Rectal smooth muscle tissue (tissue), 1 donor: ENCODE measurements around the gene HSD3B7.
"Not testable (repeated sequence)": the region's sequence is repeated elsewhere in the genome, so short reads cannot be mapped to it uniquely, and the experiment has no call there.

Experiments
- H3K27ac ChIP-seq: one replicate; pipeline ENCODE4 v1.7.0; 2013; ENCODE audit warnings: low read depth, low read length, inconsistent platforms
- H3K27me3 ChIP-seq: one replicate; pipeline ENCODE4 v1.7.0; 2013; ENCODE audit warnings: low read length; ENCODE audit not compliant: control insufficient read depth, insufficient read depth
- H3K36me3 ChIP-seq: one replicate; pipeline ENCODE4 v1.7.0; 2013; ENCODE audit warnings: low read length; ENCODE audit not compliant: control insufficient read depth, insufficient read depth
- H3K4me1 ChIP-seq: one replicate; pipeline ENCODE4 v1.7.0; 2013; ENCODE audit warnings: low read length; ENCODE audit not compliant: control insufficient read depth, insufficient read depth
- H3K4me3 ChIP-seq: one replicate; pipeline ENCODE4 v1.7.0; 2013; ENCODE audit warnings: low read length
- H3K9ac ChIP-seq: one replicate; pipeline ENCODE4 v1.7.0; 2013; ENCODE audit warnings: low read length

Gene HSD3B7

GRCh38 chr16:31010585-31011325 lies 25.7 kb downstream of the HSD3B7 start, which contains the start of gene STX1B:
STX1B (minus strand) TSS chr16:31010638; CDS start chr16:31010396, 242 bp downstream.
- Histone ChIP-seq H3K27me3 (peaks cover 30% of the 10 kb centered on the region), H3K4me3 (no peak within 1 kb of the TSS), H3K9ac (no peak within 1 kb of the TSS)

DNA sequence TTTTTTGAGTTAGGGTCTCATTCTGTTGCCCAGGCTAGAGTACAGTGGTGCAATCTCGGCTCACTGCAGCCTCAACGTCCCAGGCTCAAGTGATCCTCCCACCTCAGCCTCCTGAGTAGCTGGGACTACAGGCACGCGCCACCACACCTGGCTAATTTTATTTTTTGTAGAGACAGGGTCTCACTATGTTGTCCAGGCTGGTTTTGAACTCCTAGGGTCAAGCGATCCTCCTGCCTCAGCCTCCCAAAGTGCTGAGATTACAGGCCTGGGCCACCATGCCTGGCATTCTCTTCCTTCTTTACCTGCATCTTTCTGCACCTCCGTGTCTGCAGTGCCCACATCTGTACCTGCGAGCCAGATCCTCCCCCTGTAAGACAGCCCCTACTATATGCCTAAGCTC lies 26.8 kb downstream of the HSD3B7 start:
- not testable (repeated sequence) for H3K27ac ChIP-seq, H3K36me3 ChIP-seq, H3K9ac ChIP-seq, H3K4me3 ChIP-seq, H3K4me1 ChIP-seq
- peaks cover 30% of the 10 kb centered on the region for H3K27me3 ChIP-seq

More at GRCh38 chr16:31010585-31011325, 25.7 kb downstream of the HSD3B7 start, which contains the start of gene STX1B:
- Histone ChIP-seq H3K36me3 (no peaks in the 10 kb centered on the region), H3K27ac (no peak within 1 kb of the TSS), H3K4me1 (no peaks in the 10 kb centered on the region)

DNA sequence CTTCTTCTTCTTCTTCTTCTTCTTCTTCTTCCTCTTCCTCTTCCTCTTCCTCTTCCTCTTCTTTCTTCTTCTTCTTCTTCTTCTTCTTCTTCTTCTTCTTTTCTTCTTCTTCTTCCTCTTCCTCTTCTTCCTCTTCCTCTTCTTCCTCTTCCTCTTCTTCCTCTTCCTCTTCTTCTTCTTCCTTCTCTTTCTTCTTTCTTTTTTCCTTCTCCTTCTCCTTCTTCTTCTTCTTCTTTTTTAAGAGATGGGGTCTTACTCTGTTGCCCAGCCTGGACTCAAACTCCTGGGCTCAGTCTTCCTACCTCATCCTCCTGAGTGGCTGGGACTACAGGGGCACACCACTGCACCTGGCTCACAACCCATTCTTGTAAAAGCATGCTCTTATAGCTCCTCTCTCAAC lies 28.3 kb downstream of the HSD3B7 start:
- not testable (repeated sequence) for H3K9ac ChIP-seq, H3K27ac ChIP-seq, H3K4me1 ChIP-seq, H3K4me3 ChIP-seq, H3K36me3 ChIP-seq
- H3K27me3 ChIP-seq: peaks cover 23% of the 10 kb centered on the region

DNA sequence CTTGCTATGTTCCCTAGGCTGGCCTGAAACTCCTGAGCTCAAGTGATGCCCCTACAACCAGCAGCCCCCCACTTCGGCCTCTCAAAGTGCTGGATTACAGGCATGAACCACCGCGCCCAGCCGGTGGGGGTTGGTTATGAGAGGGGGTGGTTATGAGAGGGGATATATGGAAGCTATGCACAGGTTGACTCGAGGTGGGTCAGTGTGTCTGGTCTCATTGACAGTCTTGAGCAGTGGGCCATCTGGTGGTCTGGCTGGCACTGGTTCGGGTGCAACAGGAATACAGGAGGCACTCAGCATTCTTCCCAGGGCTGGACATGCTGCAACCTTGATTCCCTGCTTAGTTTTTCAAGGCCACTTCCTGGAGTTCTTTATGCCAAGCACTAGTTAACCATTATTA lies 31.0 kb downstream of the HSD3B7 start:
- peaks cover 16% of the 10 kb centered on the region for H3K27me3 ChIP-seq
- H3K9ac ChIP-seq: no peak overlapping the region
- H3K27ac ChIP-seq: no peak overlapping the region
- no peaks in the 10 kb centered on the region for H3K36me3 ChIP-seq
- no peak overlapping the region for H3K4me3 ChIP-seq
- H3K4me1 ChIP-seq: no peaks in the 10 kb centered on the region

DNA sequence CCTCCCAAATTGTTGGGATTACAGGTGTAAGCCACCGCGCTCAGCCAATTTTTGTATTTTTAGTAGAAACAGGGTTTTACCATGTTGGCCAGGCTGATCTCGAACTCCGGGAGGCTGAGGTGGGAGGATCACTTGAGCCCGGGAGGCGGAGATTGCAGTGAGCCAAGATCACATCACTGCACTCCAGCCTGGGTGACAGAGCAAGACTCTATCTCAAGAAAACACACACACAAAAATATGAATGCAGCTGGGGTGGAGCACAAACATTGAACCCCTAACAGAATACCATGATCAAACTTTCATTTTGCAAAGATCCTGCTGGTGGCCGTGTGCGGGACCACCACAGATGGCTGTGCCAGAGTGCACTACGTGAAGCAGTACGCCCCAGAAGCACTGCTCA lies 32.7 kb downstream of the HSD3B7 start:
- H3K27me3 ChIP-seq, H3K36me3 ChIP-seq, H3K9ac ChIP-seq, H3K4me1 ChIP-seq, H3K27ac ChIP-seq, H3K4me3 ChIP-seq: not testable (repeated sequence)

- Histone ChIP-seq H3K36me3 (no peaks in the 10 kb centered on the region), H3K27ac (no peak overlapping the region), H3K9ac (no peak overlapping the region), H3K4me1 (no peaks in the 10 kb centered on the region), H3K27me3 (no peaks in the 10 kb centered on the region), H3K4me3 (no peak overlapping the region)
Measured at GRCh38 chr16:31020536-31020935, 35.5 kb downstream of the HSD3B7 start.

GRCh38 chr16:31022544-31023251 lies 37.7 kb downstream of the HSD3B7 start:
- no peaks in the 10 kb centered on the region for H3K27me3 ChIP-seq
- no peak overlapping the region for H3K4me3 ChIP-seq
- H3K27ac ChIP-seq: no peak overlapping the region
- H3K4me1 ChIP-seq: no peaks in the 10 kb centered on the region
- H3K9ac ChIP-seq: no peak overlapping the region
- no peaks in the 10 kb centered on the region for H3K36me3 ChIP-seq

DNA sequence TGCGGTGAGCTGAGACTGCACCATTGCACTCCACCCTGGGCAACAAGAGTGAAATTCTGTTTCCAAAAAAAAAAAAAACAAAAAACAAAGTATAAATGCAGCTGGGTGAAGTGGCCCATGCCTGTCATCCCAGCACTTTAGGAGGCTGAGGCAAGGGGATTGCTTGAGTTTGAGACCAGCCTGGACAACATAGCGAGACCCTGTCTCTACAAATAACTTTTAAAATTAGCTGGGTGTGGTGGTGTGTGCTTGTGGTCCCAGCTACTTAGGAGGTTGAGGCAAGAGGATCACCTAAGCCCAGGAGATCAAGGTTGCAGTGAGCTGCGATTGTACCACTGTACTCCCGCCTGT lies 38.2 kb downstream of the HSD3B7 start:
- Histone ChIP-seq H3K4me1 (no peaks in the 10 kb centered on the region), H3K27me3 (no peaks in the 10 kb centered on the region), H3K9ac (no peak overlapping the region), H3K4me3 (no peak overlapping the region), H3K27ac (no peak overlapping the region), H3K36me3 (no peaks in the 10 kb centered on the region)

DNA sequence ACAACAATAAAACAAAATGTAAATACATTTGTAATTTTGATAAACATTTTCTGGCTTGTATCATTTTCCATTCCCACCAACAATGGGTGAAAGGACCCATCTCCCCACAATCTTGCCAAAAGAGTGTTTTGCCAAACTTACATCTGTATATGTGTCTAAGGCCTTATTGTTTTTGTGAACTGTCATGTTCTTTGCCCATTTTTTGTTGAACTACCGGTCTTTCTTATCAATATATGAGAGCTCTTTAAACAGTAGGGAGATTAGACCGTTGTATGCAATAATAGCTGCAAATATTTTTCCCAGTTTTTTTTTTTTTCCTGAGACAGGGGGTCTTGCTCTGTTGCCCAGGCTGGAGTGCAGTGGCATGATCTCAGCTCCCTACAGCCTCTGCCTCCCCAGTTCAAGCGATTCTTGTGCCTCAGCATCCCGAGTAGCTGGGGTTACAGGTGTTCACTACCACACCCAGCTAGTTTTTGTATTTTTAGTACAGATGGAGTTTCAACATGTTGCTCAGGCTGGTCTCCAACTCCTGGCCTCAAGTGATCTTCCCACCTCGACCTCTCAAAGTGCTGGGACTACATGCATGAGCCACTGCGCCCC lies 38.7 kb downstream of the HSD3B7 start:
- no peaks in the 10 kb centered on the region for H3K36me3 ChIP-seq
- no peaks in the 10 kb centered on the region for H3K27me3 ChIP-seq
- H3K9ac ChIP-seq: no peak overlapping the region
- no peak overlapping the region for H3K4me3 ChIP-seq
- no peaks in the 10 kb centered on the region for H3K4me1 ChIP-seq
- H3K27ac ChIP-seq: no peak overlapping the region

- H3K36me3 ChIP-seq: no peaks in the 10 kb centered on the region
- H3K27ac ChIP-seq: no peak overlapping the region
- H3K4me1 ChIP-seq: no peaks in the 10 kb centered on the region
- H3K4me3 ChIP-seq: no peak overlapping the region
- no peak overlapping the region for H3K9ac ChIP-seq
- H3K27me3 ChIP-seq: no peaks in the 10 kb centered on the region
Measured at GRCh38 chr16:31025339-31025738, 40.3 kb downstream of the HSD3B7 start.

DNA sequence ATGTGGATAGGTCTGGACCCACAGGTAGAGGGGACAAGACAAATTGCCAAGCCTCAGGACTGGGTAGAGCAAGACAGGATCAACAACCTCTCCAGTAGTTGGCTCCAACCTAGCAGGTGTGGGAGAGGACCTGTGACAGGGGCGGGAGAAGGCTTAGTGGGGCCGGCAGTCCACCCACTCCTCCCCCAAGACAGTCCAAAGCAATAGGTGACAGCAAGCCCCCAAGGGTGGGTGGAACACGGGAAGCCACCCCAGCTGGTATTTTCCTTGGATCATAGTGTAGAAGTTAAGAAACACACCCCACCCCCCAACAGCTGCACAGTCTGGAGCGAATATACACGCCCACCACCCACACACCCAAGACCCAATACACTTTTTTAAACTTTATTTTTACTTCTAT lies 44.3 kb downstream of the HSD3B7 start:
- H3K36me3 ChIP-seq: no peaks in the 10 kb centered on the region
- no peak overlapping the region for H3K27ac ChIP-seq
- H3K4me3 ChIP-seq: no peak overlapping the region
- H3K9ac ChIP-seq: no peak overlapping the region
- H3K27me3 ChIP-seq: no peaks in the 10 kb centered on the region
- H3K4me1 ChIP-seq: peaks cover under 1% of the 10 kb centered on the region

DNA sequence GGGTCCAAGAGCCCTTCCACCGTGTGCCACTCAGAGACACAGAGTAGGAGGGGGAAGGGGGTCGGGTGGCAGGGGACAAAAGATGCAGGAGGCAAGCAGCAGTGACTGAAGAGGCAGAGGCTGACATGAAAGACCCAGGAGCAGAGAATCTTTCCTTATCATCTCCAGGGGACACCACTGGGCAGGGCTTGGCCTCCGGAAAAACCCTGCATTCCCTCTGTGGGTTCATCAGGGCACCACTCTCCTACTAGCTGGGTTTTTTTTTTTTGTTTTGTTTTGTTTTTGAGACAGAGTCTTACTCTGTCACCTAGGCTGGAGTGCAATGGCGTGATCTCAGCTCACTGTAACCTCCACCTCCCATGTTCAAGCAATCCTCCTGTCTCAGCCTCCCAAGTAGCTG lies 46.3 kb downstream of the HSD3B7 start:
- no peak overlapping the region for H3K4me3 ChIP-seq
- no peaks in the 10 kb centered on the region for H3K27me3 ChIP-seq
- H3K36me3 ChIP-seq: no peaks in the 10 kb centered on the region
- no peak overlapping the region for H3K9ac ChIP-seq
- H3K27ac ChIP-seq: no peak overlapping the region
- peaks cover 3% of the 10 kb centered on the region for H3K4me1 ChIP-seq
